GM12891 (cell line): ENCODE data around the gene WDTC1. TPM values are rescaled to one million over a fixed set of nuclear protein-coding genes. Genes with fewer than 3 reads are reported as not detected.
"Not testable (repeated sequence)": the region's sequence is repeated elsewhere in the genome, so short reads cannot be mapped to it uniquely, and the experiment has no call there.

Source experiments
- DNase-seq: peaks from one replicate; pipeline ENCODE4 v3.0.0; 2011; ENCODE audit warnings: low spot score; ENCODE audit not compliant: insufficient read length
- FAIRE-seq: peaks from 2 replicates; lab custom pipeline; 2011; peaks lifted over from hg19 to GRCh38; lab: Jason Lieb, UNC
- PAX5 ChIP-seq: IDR thresholded peaks from 2 replicates; pipeline ENCODE4 v1.6.1; 2011; ENCODE audit warnings: low read length, moderate library complexity, mild to moderate bottlenecking; ENCODE audit not compliant: insufficient read depth, severe bottlenecking
- POLR2A ChIP-seq: IDR thresholded peaks from 2 replicates; pipeline ENCODE4 v1.6.1; 2011; ENCODE audit warnings: low read depth, low read length, control low read depth
- POLR2AphosphoS5 ChIP-seq: IDR thresholded peaks from 2 replicates; pipeline ENCODE4 v1.6.1; 2011; ENCODE audit warnings: low read depth, low read length, control low read depth
- POU2F2 ChIP-seq: IDR thresholded peaks from 2 replicates; pipeline ENCODE4 v1.6.1; 2011; ENCODE audit warnings: low read depth, mild to moderate bottlenecking, control low read depth, low read length, moderate library complexity
- SPI1 ChIP-seq: IDR thresholded peaks from 2 replicates; pipeline ENCODE4 v1.6.1; 2011; ENCODE audit warnings: low read depth, low read length, control low read depth
- TAF1 ChIP-seq: IDR thresholded peaks from 2 replicates; pipeline ENCODE4 v1.6.1; 2011; ENCODE audit warnings: low read depth, low read length, control low read depth
- polyA plus RNA-seq: library from polyadenylated mRNA; unstranded; fragments of >200 nt; gene quantifications from one replicate; pipeline ENCODE4 v1.2.1, GENCODE V29; 2012; ENCODE audit warnings: low read depth, missing spikeins, inconsistent platforms; ENCODE audit not compliant: missing spikeins

The WDTC1 gene
- 20.1 TPM for polyA plus RNA-seq

- DNase-seq (peak; percentile 92), FAIRE-seq (peak; percentile 96)
- TF ChIP-seq POLR2A: no peak
- no peak for TF ChIP-seq POLR2AphosphoS5
- no peak for TF ChIP-seq SPI1
- TF ChIP-seq PAX5: no peak
- TF ChIP-seq TAF1: no peak
Measured at GRCh38 chr1:27234049-27234882, at the start of gene WDTC1. Gene WDTC1 (plus strand): TSS chr1:27234632. CDS start chr1:27261055, 26,423 bp downstream.

- not testable (repeated sequence) for DNase-seq, FAIRE-seq
Measured at GRCh38 chr1:27184665-27185064, 49.8 kb upstream of the WDTC1 start.

- no peak for FAIRE-seq
- no peak for DNase-seq
- no peak for TF ChIP-seq SPI1
Measured at GRCh38 chr1:27192039-27192529, 42.3 kb upstream of the WDTC1 start.

GRCh38 chr1:27193194-27193593 is 41.2 kb upstream of the WDTC1 start:
- DNase-seq: no peak
- no peak for TF ChIP-seq PAX5
- TF ChIP-seq SPI1: no peak
- TF ChIP-seq POLR2AphosphoS5: no peak
- no peak for TF ChIP-seq TAF1
- TF ChIP-seq POU2F2: no peak
- no peak for TF ChIP-seq POLR2A

GRCh38 chr1:27201295-27201694 is 33.1 kb upstream of the WDTC1 start:
- DNase-seq: no peak
- TF ChIP-seq SPI1 (no peak), POLR2A (no peak), POU2F2 (no peak), TAF1 (no peak), POLR2AphosphoS5 (no peak), PAX5 (no peak)
- no peak for FAIRE-seq

More at GRCh38 chr1:27193194-27193593, 41.2 kb upstream of the WDTC1 start:
- no peak for FAIRE-seq

- TF ChIP-seq POU2F2 (no peak), SPI1 (no peak), PAX5 (no peak)
- FAIRE-seq: no peak
- no peak for DNase-seq
Measured at GRCh38 chr1:27203946-27204345, 30.5 kb upstream of the WDTC1 start.

- FAIRE-seq, DNase-seq: not testable (repeated sequence)
Measured at GRCh38 chr1:27207238-27207637, 27.2 kb upstream of the WDTC1 start.

GRCh38 chr1:27208143-27208850 is 26.1 kb upstream of the WDTC1 start:
- FAIRE-seq, DNase-seq: not testable (repeated sequence)

- no peak for TF ChIP-seq TAF1
- no peak for TF ChIP-seq POU2F2
- no peak for TF ChIP-seq POLR2A
- TF ChIP-seq POLR2AphosphoS5: no peak
- no peak for TF ChIP-seq PAX5
- TF ChIP-seq SPI1: no peak
- DNase-seq (no peak), FAIRE-seq (no peak)
Measured at GRCh38 chr1:27216466-27216865, 18.0 kb upstream of the WDTC1 start.

GRCh38 chr1:27217401-27217800 is 17.0 kb upstream of the WDTC1 start:
- TF ChIP-seq SPI1: no peak
- TF ChIP-seq PAX5: no peak
- no peak for TF ChIP-seq POLR2A
- no peak for TF ChIP-seq POLR2AphosphoS5
- no peak for TF ChIP-seq TAF1
- TF ChIP-seq POU2F2: no peak
- no peak for FAIRE-seq
- DNase-seq: no peak

GRCh38 chr1:27218736-27219135 is 15.7 kb upstream of the WDTC1 start:
- FAIRE-seq: no peak
- TF ChIP-seq TAF1 (no peak), POLR2AphosphoS5 (no peak), PAX5 (no peak), POLR2A (no peak)

More at GRCh38 chr1:27218736-27219135, 15.7 kb upstream of the WDTC1 start:
- DNase-seq: no peak
